Hematopoietic multipotent progenitor cell treated with erythropoietin and hydrocortisone succinate and interleukin-3 and kit ligand, for 4 days (in vitro differentiated cells): ENCODE measurements around the gene JAK1.
"Not testable (repeated sequence)": the region's sequence is repeated elsewhere in the genome, so short reads cannot be mapped to it uniquely, and the experiment has no call there.

Experiments used
- DNase-seq: peaks from one replicate; pipeline ENCODE4 v3.0.0-alpha.2; 2015

The JAK1 gene

GRCh38 chr1:64829411-64830029, 136.8 kb downstream of the JAK1 start:
- DNase-seq = no peak

DNA sequence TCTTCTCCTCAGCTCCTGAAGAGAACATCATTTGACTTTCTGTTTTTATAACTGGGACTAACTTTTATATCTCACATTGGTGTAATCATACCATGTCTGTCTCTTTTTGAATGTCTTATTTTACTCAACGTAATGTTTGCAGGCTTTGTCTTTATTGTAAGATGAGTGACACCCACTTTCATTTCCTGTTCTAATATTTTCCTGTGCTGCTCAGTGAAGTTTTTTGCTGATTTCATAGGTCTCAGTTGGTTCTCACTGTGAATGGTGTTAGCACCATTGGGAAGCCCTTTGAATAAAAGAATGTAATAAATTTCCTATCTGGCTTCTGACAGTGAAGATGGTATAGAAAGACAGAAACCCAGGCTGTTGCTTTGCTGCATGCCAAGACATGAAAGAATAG, 137.5 kb downstream of the JAK1 start:
- no peak for DNase-seq

GRCh38 chr1:64826991-64827390, 139.4 kb downstream of the JAK1 start:
- DNase-seq = no peak

GRCh38 chr1:64823691-64824476, 142.5 kb downstream of the JAK1 start:
- DNase-seq = peak; percentile 89

- DNase-seq = no peak
Measured at GRCh38 chr1:64822621-64823020, 143.7 kb downstream of the JAK1 start.

- not testable (repeated sequence) for DNase-seq
Measured at GRCh38 chr1:64820572-64820971, 145.8 kb downstream of the JAK1 start.

GRCh38 chr1:64817364-64817763, 149.0 kb downstream of the JAK1 start:
- not testable (repeated sequence) for DNase-seq

GRCh38 chr1:64814427-64814826, 151.9 kb downstream of the JAK1 start:
- DNase-seq = no peak

- DNase-seq = no peak
Measured at GRCh38 chr1:64811131-64811530, 155.2 kb downstream of the JAK1 start.

DNA sequence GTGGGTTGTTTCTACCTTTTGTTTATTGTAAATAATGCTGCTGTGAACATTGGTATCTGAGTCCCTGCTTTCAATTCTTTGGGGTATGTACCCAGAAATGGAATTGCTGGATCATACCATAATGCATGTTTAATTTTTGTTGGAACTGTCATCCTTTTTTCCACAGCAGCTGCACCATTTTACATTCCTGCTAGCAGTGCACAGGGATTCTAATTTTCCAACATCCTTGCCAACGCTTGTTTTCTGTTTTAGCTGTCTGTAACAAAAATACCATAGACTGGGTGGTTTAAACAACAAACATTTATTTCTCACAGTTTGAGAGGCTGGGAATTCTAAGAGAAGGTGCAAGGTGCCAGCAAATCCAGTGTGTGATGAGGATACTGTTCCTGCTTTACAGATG, 156.3 kb downstream of the JAK1 start:
- no peak for DNase-seq

GRCh38 chr1:64809309-64809708, 157.0 kb downstream of the JAK1 start:
- no peak for DNase-seq

GRCh38 chr1:64801851-64802523, 164.4 kb downstream of the JAK1 start:
- DNase-seq = no peak

GRCh38 chr1:64798872-64799271, 167.5 kb downstream of the JAK1 start:
- no peak for DNase-seq

DNA sequence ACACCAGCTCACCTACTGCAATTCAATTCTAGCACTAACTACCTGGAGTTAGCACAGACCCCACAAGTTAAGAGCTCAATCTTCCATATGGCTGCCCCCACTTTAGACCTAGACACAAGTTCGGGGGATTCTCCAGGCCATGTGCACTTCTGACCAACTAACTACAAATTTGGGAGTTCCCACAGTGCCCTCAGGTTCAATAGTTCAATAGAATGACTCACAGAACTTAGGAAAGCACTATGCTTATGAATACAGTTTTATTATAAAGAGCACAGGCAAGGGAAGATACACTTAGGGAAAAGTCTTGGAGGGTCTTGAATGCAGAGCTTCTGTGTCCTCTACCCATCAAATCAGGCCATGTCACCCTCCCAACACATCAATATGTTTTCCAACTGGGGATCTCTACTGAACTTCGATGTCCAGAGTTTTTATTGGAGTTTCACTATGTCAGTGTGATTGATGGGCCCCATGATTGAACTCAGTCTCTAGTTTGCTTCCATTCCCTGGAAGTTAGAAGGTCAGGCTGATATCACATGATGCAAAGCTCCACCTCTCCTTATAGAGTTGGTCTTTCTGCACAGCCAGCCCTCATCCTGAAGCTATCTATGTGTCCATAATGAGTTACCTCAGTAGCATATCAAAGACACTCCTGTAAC, 175.4 kb downstream of the JAK1 start:
- no peak for DNase-seq
